ENCODE results near the gene PPP6R2. TPM values are rescaled to one million over a fixed set of nuclear protein-coding genes. Genes with fewer than 3 reads are reported as not detected.

Gene PPP6R2
- total and polyA plus RNA-seq, 12 donors, result 34.7 to 51.5 (median 37.7) TPM

DNA sequence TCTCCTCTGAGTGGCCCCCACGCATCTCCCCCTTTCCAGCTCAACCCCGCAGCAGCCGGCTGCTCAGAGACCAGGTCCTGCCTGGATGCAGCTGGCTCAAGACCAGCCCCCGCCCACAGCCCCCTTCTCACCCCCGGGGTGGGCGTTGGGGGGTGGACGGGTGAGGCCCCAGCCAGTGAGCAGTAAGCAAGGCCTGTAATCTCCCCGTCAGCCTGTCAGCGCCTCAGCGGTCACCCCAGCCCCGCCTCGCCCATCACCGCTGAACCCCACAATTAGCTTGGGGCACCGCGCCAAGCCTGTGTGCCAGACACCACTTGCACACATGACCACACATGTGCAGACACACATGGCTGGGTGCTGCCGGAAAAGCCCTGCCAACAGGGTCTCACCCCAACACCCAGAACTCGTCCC lies 41.5 kb upstream of the PPP6R2 start:
- peaks cover 0 to 16% (median 0%) of the 10 kb centered on the region in 7 donors for H3K27me3 ChIP-seq
- intact Hi-C loops (cut with DNase I), result no loop called here
- peaks cover 0 to 9% (median 0%) of the 10 kb centered on the region in 9 donors for H3K36me3 ChIP-seq
- H3K4me3 ChIP-seq, result peak overlapping the region in 3 of 10 donors; percentile 7 to 15 (median 12)
- H3K27ac ChIP-seq, result peak overlapping the region in 9 of 10 donors; percentile 91 to 98 (median 95)
- 26 to 55% methylated on average over 17 of the region's 17 CpGs for WGBS, 2 donors
- H3K4me1 ChIP-seq, result peaks cover 72 to 98% (median 96%) of the 10 kb centered on the region in 9 donors
- no peak for DNase-seq
- H3K9me3 ChIP-seq, result no peaks in the 10 kb centered on the region
- no peak for ATAC-seq
- TF ChIP-seq, protein P1, sequence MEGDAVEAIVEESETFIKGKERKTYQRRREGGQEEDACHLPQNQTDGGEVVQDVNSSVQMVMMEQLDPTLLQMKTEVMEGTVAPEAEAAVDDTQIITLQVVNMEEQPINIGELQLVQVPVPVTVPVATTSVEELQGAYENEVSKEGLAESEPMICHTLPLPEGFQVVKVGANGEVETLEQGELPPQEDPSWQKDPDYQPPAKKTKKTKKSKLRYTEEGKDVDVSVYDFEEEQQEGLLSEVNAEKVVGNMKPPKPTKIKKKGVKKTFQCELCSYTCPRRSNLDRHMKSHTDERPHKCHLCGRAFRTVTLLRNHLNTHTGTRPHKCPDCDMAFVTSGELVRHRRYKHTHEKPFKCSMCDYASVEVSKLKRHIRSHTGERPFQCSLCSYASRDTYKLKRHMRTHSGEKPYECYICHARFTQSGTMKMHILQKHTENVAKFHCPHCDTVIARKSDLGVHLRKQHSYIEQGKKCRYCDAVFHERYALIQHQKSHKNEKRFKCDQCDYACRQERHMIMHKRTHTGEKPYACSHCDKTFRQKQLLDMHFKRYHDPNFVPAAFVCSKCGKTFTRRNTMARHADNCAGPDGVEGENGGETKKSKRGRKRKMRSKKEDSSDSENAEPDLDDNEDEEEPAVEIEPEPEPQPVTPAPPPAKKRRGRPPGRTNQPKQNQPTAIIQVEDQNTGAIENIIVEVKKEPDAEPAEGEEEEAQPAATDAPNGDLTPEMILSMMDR (IDR thresholded peaks at IDR 0.05), result no peak

DNA sequence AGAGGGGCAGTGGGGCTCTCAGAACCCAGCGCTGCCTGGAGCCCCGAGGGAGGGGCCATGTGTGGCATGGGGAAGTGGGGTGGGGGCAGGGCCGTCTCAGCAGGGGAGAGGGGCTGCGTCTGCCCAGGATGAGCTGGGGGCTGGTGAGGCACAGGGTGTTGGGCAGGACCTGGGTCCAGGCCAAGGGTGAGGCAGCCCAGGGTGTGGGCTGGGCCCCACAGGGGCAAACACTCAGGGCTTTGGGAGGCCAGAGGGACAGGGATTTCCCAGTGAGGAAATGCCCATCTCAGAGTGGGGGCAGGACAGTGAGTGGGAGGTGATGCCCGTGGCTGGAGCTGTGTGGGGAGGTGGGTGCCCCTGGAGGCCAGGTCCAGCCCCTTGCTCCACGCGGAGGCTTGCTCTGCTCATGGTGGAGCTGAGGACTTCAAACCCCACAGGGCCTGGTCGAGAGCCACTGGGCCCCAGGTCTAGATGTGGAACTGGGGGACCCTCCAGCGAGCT lies 41.0 kb upstream of the PPP6R2 start:
- peak in 4 of 8 donors; percentile 3 to 24 (median 10) for ATAC-seq
- Histone ChIP-seq H3K36me3 (peaks cover 0 to 9% (median 0%) of the 10 kb centered on the region in 9 donors), H3K4me3 (peak overlapping the region in 3 of 10 donors; percentile 7 to 15 (median 12)), H3K4me1 (peaks cover 67 to 94% (median 92%) of the 10 kb centered on the region in 9 donors), H3K27me3 (peaks cover 0 to 20% (median 0%) of the 10 kb centered on the region in 7 donors), H3K27ac (peak overlapping the region in 9 of 10 donors; percentile 91 to 98 (median 95)), H3K9me3 (no peaks in the 10 kb centered on the region)
- DNase-seq, result peak in 1 of 2 donors; percentile 50
- intact Hi-C loops (cut with DNase I), result no loop called here
- TF ChIP-seq, protein P1 (IDR thresholded peaks at IDR 0.05), result no peak
- WGBS, 2 donors, result 34 to 35% methylated on average over 9 of the region's 9 CpGs

DNA sequence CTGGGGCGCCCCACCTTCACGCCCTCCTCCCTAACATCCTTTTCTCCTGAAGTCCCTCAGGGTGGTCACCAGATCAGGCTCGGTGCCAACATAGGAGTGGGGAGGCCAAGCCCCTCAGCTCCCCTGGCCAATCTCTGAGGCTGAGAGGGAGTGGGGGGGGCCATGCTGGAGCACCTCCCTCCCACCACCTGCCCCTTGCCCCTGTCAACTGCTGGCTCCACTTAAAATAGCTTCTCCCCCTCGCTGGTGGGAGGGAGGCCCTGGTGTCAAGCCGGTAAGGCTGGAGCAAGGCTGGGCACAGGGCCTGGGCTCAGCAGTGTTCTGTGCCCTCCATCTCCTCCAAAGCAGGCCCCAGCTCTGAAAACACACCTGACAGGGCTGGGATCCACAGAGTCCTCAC lies 40.6 kb upstream of the PPP6R2 start:
- peaks cover 0 to 20% (median 0%) of the 10 kb centered on the region in 7 donors for H3K27me3 ChIP-seq
- H3K9me3 ChIP-seq, result no peaks in the 10 kb centered on the region
- intact Hi-C loops (cut with DNase I), result no loop called here
- peaks cover 64 to 89% (median 87%) of the 10 kb centered on the region in 9 donors for H3K4me1 ChIP-seq
- peak; percentile 47 to 49 for DNase-seq
- TF ChIP-seq, protein P1 (IDR thresholded peaks at IDR 0.05), result no peak
- H3K4me3 ChIP-seq, result no peak overlapping the region
- peaks cover 0 to 9% (median 0%) of the 10 kb centered on the region in 9 donors for H3K36me3 ChIP-seq
- ATAC-seq, result peak in 6 of 8 donors; percentile 19 to 54 (median 40)
- 36 to 47% methylated on average over 5 of the region's 5 CpGs for WGBS, 2 donors
- H3K27ac ChIP-seq, result peak overlapping the region; percentile 46 to 98 (median 94)

DNA sequence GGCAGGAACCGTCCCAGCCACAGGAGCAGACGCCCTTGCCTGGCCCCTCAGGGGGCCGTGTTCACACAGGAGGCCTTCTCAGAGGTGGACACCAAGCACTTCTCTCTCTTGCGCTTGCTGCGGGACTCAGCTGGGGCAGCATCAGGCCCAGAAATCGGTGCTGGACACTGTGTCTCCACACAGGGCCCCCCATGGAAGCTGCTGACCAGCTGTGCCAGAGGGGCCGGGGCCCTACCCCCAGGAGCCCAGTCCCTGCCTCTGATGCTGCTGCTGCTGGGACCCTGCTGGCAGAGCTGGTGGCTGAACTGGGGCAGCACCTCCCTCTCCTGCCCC lies 39.6 kb upstream of the PPP6R2 start:
- peak overlapping the region in 3 of 10 donors; percentile 15 to 89 (median 16) for H3K4me3 ChIP-seq
- TF ChIP-seq, protein P1 (IDR thresholded peaks at IDR 0.05), result no peak

More for the DNA sequence above, 39.6 kb upstream of the PPP6R2 start:
- Histone ChIP-seq H3K36me3 (peaks cover 0 to 9% (median 0%) of the 10 kb centered on the region in 9 donors), H3K27ac (peak overlapping the region; percentile 46 to 98 (median 94)), H3K27me3 (peaks cover 0 to 20% (median 0%) of the 10 kb centered on the region in 7 donors), H3K9me3 (no peaks in the 10 kb centered on the region), H3K4me1 (peaks cover 66 to 88% (median 86%) of the 10 kb centered on the region in 9 donors)
- intact Hi-C loops (cut with DNase I), result no loop called here
- ATAC-seq (peak in 1 of 8 donors; percentile 8), DNase-seq (no peak)
- WGBS, 2 donors, result 56 to 71% methylated on average over 7 of the region's 7 CpGs

All from heart right ventricle (tissue), 16 donors.